ENCODE results near the gene LRP1B.

Gene LRP1B

GRCh38 chr2:141331127-141331526 lies 799.7 kb downstream of the LRP1B start:
- H3K27ac ChIP-seq: no peak overlapping the region
- TF ChIP-seq CTCF (IDR thresholded peaks at IDR 0.05) (no peak), ZFX (IDR thresholded peaks at IDR 0.05; ENCODE audit: borderline replicate concordance) (no peak)

- TF ChIP-seq CTCF (IDR thresholded peaks at IDR 0.05) (no peak), ZFX (IDR thresholded peaks at IDR 0.05; ENCODE audit: borderline replicate concordance) (no peak)
- no peak overlapping the region for H3K27ac ChIP-seq
These were observed 800.9 kb downstream of the LRP1B start for GRCh38 chr2:141329964-141330363.

- no peak overlapping the region for H3K27ac ChIP-seq
- no peak for TF ChIP-seq CTCF (IDR thresholded peaks at IDR 0.05)
- TF ChIP-seq ZFX (IDR thresholded peaks at IDR 0.05; ENCODE audit: borderline replicate concordance): no peak
These were observed 807.2 kb downstream of the LRP1B start for GRCh38 chr2:141323571-141323970.

GRCh38 chr2:141317986-141318385 lies 812.8 kb downstream of the LRP1B start:
- TF ChIP-seq CTCF (IDR thresholded peaks at IDR 0.05) (no peak), ZFX (IDR thresholded peaks at IDR 0.05; ENCODE audit: borderline replicate concordance) (no peak)
- H3K27ac ChIP-seq: no peak overlapping the region

- TF ChIP-seq CTCF (IDR thresholded peaks at IDR 0.05) (no peak), ZFX (IDR thresholded peaks at IDR 0.05; ENCODE audit: borderline replicate concordance) (no peak)
- no peak overlapping the region for H3K27ac ChIP-seq
These were observed 814.2 kb downstream of the LRP1B start for GRCh38 chr2:141316606-141317005.

GRCh38 chr2:141316103-141316502 lies 814.7 kb downstream of the LRP1B start:
- TF ChIP-seq ZFX (IDR thresholded peaks at IDR 0.05; ENCODE audit: borderline replicate concordance) (no peak), CTCF (IDR thresholded peaks at IDR 0.05) (no peak)

GRCh38 chr2:141313972-141314371 lies 816.8 kb downstream of the LRP1B start:
- TF ChIP-seq ZFX (IDR thresholded peaks at IDR 0.05; ENCODE audit: borderline replicate concordance) (no peak), CTCF (IDR thresholded peaks at IDR 0.05) (no peak)
- no peak overlapping the region for H3K27ac ChIP-seq

More at GRCh38 chr2:141316103-141316502, 814.7 kb downstream of the LRP1B start:
- H3K27ac ChIP-seq: no peak overlapping the region
